Activated T-cell treated with anti-CD3 and anti-CD28 coated beads, Interleukin-2, amount 50 U/mL, for 48 hours (primary cell): ENCODE results near the gene SDK1.

Experiments used
- DNase-seq, 2 experiments: peaks; one replicate each; pipeline ENCODE4 v3.0.0-alpha.2; 2020

SDK1 gene

DNA sequence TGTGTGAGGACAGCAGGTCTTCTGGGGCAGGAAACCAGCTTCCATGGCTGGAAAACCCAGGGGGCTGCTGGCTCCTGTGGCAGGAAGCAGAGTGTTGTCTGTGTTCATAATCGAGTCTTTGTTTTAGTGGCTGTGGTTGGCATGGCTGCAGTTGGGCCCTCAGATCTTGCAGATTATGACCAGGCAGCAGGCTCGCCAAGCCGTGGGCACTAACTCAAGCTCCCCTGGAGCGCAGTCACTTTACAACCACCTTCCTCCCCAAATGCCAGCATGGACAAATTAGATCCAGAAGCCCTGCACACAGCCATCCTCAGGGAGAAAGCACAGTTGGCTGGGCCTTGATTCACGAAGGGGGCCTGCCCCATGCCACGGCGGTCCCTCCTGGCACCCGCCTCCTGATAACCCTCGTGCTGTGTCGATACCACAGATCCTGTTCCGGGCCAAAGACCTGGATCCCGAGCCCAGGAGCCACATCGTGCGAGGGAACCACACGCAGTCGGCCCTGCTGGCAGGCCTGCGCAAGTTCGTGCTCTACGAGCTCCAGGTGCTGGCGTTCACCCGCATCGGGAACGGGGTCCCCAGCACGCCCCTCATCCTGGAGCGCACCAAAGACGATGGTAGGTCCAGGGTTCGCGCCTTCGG lies 828.5 kb downstream of the SDK1 start:
- no peak for DNase-seq

DNA sequence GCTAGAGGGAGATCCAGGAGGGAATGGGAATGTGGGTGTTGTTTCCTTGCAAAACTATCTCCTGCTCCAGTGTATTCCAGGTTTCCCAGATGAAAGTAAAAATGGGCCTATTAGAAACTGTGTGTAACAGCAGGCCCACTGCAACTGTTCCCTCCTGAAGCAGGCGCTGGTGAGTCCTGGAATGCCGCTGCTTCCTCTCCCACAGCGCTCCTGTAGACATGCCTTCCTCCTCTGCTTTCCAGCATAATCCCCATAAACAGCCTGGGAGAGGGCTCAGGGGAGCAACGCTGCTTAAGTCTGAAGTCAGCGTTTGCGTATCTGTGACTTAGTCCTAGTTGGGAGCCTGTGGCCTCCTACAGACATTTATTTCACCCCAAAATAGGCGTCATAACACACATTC lies 830.0 kb downstream of the SDK1 start:
- no peak for DNase-seq

DNA sequence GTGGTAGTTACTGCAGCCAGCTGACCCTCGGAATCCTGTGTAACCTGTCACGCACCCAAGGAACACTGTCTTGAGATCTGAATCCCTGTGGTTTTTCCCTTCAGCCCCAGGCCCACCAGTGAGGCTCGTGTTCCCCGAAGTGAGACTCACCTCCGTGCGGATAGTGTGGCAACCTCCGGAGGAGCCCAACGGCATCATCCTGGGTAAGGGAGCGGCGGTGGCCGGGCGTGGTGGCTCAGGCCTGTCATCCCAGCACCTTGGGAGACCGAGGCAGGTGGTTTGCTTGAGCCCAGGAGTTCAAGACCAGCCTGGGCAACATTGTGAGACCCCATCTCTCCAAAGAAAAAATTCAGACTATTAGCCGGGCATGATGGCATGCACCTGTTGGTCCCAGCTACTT lies 831.2 kb downstream of the SDK1 start:
- no peak for DNase-seq

DNA sequence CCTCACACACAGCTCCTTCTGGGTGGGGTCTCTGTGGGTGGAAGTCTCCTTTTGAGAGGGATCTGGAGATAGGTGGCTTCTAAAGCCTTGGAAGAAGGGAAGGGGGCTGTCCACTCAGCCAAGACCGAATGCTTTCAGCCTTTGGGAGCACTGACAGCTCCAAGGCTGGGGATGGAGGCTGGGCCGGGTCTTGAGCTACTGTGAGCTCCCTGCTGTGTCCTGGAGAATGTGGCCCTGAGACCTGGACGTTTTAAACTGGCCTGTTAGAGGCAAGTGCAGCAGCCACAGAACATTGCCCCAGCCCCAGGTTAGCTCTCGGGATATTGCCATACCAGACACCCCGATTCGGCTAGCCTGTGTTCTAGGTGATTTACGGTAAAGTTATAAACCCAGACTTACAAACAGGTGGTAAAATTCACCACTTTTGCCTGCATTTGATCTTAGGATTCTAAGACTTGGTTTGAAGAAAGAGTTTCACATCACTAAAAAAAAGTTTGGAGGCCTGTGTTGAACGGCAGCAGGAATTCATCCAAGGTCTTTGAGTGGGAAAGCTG lies 832.5 kb downstream of the SDK1 start:
- DNase-seq = no peak

DNA sequence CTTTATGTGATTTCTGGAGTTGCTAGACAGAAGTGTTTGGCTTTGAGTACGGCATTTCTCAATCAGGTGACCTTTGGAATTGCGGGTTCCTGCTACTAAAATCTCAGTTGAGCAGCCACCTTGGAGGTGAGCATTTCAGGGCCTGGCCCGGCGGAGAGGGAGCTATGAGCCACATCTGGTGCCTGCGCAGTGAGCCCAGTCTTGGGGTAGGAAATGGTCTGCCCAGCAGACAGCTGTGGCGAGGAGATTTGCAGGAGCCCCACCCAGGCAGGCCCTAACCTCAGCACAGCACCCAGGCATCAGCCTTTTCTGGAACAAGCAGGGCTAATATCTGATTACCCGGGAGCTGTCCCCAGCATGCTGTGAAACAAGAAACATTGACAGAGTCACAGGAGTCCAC lies 833.2 kb downstream of the SDK1 start:
- DNase-seq = no peak

DNA sequence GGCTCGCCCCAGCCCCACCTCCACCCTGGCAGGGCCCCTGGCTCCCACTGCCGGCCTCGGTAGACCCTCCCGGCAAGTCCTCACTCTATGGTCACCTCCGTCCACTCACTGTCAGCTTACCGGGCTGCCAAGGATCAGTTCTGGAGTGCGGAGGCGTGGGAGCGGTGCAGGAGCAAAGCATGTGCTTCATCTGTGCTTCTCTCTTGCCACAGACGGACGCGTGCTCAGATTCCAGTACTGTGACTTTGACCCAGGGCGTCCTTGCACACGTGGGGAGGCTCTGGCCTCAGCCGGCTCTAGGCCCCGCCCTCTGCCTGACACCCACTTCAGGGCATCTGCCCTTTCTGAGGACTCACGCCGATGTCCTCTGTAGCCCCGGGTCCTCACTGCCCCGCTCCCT lies 833.6 kb downstream of the SDK1 start:
- no peak for DNase-seq

DNA sequence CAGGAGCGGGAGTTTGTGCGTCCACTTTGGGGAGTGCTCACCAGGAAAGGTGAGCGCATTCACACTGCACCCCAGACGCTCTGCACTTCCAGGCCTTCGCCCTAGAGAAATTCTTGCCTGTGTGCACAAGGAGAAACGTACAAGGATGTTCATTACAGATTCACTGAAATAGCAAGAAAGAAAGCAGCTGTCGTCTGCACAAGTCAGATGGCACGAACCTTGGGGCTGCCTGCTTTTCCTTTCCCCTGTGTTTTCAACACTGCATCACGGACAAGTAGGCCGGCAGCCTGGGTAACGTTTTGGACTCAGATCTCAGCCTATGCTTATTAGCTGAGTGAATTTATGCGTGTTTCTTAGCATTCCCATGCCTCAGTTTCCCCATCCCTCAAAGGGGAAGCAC lies 834.2 kb downstream of the SDK1 start:
- DNase-seq = no peak

DNA sequence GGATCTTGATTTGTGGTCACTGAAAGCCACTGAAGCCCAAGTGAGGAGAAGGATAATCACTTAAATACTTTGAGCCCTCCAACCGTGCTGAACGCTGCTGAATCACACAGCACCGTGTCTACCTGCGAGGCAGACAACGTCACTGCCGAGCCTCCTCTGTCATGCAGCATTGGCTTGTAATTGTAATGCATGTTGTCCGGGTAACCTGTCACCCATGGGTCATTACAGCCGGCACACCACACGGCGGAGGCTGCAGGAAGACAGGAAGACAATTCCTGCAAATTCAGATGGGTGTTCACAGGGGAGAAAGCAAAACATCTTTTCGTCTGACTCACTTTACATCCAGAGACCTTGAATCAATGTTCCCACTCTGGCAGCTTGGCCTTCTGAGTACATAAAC lies 835.0 kb downstream of the SDK1 start:
- no peak for DNase-seq

DNA sequence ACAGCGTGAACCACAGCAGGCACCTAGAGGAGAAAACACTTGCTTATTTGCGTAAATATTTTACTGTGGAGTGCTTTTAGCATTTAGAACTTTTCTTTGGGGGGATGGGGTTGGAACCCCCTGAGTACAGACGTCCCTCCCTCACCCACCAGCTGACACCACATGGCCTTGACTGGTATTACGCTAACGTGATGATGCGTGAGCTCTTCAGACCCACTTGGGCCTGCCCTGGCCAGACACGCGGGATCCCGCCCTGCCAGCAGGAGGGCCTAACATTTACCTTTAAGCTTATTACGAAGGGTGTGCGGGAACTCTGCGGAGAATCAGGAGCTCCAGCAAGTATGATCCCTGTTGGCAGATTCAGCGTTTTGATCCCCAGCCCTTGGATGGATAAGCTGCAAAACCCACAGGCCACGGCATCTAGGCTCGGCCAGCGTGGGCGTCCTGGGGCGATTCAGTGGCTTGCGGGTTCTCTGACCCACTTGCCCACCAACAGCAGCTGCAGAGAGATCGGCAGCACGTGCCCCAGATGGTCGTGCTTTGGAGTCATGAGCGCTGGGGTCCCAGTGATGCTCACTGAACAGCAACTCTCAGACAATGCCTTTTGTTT lies 835.6 kb downstream of the SDK1 start:
- DNase-seq = no peak

DNA sequence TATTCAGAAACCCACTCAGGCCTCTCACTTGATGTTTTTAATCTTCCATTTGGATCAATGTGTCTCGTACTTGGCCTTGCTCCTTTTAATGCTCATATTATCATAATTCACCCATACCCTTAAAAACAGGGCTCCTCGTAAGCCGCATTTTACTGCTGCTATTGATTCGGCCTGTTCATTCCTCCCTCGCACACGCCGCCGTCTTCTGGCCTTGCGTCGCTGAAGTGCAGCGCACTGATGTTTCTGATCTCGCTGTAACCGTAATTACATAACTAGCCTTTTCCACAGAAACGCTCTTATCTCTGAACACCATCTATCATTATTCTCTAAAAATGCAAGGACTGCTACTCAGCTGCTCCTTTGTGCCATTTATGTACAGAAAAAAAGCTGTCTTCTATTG lies 836.5 kb downstream of the SDK1 start:
- no peak for DNase-seq

DNA sequence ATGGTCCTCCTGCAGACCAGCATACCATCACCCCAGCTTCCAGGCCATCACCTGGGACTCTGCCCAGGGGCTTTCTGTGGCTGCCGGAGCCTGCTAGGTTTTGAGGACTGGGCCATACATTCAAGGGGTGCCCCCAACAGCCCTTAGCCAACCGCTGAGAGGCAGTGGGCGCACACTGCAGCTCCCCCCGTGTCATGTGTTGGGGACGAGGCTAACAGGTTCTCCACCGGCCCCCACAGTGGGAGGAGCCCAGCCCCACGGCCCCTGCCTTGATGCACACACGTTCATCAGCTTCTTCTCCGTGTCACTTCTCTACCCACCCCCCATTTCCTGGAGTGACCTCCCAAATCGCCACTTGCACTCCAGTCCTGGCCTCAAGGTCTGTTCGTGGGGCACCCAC lies 837.8 kb downstream of the SDK1 start:
- no peak for DNase-seq

DNA sequence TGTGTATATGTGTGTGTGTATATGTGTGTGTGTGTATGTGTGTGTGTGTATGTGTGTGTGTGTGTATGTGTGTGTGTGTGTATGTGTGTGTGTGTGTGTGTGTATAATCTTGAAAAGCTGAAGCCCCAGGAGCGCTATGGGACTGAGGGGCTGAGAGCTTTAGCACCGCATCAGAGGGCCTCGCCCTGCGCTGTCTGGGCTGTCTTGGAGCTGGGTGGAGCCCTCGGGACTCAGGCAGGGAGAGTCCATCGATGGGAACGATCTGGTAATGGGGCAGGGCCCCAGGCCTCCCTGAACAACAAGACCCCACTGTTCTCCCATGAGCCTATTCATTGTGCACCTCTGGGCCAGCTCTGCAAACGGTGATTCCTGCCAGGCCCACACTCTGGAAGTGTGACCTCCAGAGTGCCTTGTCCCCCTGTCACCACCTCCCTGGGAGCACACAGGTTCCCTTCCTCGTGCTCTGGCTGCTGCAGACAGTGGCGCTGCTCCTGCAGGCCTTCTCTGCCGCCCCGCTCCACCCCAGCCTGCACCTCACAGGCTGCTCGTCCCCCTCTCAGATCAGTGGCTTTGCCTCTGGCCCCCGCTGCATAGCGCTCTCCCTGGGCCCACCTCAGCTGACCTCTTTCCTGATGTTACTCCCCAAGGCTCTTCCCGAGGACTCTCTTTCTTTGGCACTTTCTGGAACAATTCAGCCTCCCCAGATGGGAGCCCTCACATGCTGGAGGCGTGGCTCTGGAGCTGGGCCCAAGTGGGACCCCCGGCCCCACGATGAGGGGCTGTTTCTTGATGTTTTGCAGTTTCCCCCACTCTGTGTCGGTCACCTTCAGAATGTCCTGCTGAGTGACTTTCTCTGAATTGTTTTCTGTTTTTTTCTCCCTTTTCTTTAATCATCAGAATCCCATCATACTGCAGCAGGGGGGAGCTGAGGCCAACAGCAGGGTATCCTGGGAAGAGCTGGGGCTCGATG lies 838.9 kb downstream of the SDK1 start:
- DNase-seq = no peak

DNA sequence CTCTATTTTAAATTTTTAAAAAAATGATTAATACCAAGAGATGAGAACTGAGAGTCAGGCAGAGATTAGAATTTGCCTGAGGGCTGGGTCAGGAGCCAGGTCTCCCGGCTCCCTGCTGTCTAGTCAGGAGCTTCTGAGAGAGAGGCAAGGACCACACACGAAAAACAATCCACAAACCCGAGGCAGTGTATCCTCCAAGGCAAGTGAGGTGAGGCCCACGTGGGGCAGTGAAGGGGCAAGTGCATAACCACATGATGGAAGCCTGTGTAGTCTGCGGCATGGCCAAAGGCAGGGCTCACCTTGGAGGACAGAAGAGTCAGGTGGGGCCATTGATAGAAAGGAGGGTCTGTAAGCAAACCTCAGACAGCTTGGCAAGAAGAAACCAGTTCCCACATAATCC lies 839.9 kb downstream of the SDK1 start:
- no peak for DNase-seq

DNA sequence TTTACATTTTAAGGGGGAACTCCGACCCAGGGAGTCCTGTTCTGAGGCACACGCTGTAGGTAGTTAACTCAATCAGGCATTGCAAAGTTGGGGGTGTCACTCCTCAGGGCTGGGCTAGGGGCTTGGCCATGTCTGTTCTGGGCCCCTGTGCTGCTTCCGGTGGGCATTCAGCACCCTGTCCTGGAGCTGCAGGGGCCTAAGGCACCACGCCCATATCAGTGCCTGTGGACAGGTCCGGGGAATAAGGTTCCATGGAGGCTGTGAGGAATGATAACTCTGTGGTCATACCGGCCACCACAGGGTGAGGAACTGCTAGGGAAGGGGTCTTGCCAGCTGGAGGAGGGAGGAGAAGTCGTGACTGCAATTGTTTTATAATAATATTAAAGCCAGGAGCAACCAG lies 842.0 kb downstream of the SDK1 start:
- DNase-seq = no peak

DNA sequence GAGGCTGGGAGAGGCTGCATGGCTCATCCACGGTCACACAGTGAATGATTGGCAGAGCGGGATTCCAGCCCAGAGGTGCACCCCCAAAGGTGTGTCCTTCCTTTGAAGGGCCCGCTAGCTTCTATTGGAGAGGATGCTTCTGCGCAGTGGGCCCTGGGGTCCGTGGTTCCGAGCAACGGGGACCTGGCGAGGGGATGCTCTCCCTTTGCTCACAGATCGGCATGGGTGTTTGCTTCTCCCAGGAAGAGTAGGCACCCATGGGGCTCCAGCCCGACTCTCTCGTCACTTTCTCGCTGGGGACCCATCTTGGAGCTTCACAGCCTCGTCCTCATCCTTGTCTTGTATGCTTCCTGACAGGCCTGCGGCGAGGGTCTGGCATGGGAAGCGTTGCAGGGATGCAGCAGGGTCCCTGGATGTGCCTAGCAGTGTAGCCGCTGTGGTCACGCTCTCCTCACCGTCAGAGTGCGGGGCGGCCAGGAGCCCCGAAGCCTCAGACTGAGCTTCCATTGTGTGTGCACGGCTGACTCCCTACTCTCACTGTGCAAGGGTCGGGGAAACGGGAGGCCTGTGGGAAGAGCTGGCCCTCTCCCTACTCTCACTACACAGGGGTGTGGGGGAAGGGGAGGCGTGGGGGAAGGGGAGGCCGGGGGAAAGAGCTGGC lies 842.6 kb downstream of the SDK1 start:
- DNase-seq = no peak

DNA sequence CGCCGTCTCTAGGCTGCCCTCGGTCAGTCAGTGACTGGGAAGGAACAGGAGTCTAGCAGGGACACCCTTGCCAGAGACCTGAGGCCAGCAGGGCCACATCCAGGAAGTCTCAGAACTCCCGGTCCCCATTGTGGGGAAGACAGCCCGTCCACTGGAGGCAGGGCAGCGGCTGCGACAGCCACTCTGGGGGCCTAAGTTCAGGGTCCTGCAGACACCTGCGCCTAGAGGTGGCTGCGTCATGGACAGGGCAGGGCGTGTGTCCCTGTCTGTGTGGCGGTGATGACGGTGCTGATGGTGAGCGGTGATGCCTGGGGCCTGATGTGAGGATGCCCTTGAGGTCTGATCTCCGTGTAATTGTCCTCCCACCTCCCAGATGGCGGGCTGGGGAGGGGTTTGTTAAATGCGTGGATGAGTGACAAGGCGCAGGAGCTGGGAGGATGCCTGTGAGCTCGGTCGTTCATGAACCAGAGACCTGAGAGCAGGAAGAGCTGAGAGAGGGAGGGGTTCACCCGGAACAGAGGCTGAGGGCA lies 843.2 kb downstream of the SDK1 start:
- no peak for DNase-seq

DNA sequence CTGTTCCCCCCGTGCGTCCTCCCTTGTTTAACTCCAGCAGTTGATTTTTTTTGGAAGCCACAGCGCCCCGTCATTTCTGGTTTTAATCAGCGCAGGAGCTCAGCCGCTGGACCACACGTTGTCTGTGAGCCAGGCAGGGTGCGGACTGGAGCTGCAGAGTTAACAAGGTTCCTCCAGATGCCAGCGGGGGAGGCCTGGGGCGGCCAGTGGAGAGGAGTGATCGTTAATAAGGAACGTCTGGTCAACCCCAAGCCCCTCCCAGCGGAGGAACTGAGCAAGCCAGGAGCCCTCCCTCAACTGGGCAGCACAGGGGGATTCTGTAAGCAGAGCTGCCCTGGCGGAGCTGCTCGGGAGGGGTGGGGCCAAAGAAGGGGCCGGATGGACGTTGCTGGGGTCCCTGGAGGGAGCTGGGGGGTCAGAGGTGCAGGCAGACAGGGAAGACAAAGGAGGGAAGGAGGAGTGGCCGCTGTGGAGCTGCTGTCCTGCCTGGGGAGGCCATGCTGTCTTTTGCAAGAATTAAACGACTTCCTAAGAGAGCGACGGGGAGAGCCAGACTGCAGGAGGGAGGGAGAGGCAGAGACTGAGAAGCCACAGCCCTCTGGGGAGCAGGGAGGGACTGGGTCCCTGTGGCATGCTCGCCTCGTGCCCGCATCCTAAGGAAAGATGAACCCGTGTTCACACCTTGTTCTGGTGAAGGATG lies 843.9 kb downstream of the SDK1 start:
- peak in 1 of 2 experiments; percentile 19 for DNase-seq

DNA sequence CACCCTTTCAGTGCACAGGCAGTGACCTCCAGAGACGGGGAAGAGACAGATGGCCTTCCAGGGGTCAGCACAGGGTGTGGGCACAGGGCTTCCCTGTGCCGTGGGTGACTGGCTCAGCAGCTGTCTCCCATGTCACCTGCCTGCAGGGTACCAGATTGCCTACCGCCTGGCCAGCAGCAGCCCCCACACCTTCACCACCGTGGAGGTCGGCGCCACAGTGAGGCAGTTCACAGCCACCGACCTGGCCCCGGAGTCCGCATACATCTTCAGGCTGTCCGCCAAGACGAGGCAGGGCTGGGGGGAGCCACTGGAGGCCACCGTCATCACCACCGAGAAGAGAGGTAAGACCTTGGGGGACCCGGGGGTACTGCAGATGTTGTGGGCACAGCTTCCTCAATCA lies 844.5 kb downstream of the SDK1 start:
- no peak for DNase-seq

DNA sequence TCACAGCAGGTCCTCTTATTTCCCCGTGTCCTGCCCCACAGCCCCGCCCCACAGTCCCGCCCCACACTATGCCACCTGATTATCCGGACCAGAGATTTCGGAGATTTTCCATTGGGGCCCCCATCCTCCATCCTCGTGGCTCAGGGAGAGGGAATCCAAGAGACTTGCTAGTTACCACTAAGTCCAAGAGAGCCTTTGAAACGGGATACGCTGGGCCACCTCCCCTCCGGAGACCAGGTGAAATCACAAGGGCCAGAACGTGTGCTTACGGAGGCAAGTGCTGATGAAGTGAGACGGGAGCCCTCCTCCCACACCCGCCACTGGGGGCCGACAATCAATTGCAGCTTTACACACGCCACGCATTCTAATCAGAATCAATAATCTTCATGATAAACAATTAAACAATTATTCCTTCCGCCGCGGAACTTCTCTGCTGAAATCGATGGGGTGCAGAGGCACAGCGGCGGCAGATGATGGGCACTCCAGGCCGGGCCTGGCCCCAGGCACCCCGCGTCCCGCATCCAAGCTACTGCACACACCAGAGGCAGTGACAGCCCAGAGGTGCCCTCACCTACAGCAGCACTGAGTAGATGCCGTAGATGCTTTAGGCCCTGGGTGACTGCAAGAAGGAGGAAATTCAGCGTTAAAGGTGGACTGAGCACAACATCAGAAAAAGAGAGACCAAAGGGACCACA lies 847.0 kb downstream of the SDK1 start:
- no peak for DNase-seq

DNA sequence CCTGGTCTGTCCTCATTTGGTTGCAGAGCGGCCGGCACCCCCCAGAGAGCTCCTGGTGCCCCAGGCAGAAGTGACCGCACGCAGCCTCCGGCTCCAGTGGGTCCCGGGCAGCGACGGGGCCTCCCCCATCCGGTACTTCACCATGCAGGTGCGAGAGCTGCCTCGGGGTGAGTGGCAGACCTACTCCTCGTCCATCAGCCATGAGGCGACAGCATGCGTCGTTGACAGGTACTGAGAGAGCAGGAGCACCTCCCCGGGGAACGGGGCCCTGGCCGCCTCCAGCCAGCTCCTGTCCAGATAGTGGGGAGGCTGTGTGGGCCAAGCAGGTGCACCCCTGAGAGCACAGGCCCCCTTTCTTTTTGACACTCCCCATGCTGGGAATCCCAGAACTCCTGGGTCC lies 848.2 kb downstream of the SDK1 start:
- DNase-seq = no peak

DNA sequence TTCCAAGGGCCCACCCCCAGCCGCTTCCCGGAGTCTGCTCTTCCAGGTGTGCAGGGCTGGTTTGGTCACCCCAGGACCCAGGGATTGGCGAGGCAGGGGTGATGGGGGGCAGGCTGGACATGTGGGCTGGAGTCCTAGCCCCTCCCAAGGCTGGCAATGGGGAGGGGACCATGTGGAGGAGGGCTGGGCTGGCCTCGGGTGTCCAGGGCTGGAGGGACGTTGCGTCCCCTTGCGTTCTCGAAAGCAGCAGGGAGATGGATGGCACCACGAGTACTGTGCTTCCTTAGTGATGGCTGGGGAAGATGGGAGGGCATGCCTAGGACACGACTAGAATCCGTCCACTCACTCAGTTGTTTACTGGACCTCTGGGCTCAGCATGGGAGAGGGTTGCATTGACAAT lies 848.6 kb downstream of the SDK1 start:
- no peak for DNase-seq

DNA sequence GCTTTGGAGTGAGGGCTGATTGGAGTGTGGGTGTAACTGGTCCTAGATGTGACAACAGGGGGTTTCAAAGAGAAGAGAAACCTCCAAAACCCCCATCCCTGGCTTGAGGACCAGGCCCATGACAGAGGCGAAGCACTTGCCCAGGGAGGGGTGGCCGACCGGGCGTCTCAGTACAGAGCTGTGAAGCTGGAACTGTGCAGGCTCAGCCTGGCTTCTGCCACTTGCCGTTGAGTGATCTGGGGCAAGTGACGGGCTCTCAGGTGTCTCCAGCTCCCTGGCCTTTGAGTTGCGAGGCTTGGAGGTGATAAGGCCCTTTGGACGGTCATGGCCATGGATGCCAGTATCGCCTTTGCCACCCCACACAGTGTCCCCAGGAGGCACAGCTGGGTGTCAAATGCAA lies 849.7 kb downstream of the SDK1 start:
- no peak for DNase-seq
